Neural cell (in vitro differentiated cells): ENCODE results near the gene PRMT3.

Source experiments
- CTCF ChIP-seq: fragments of 450-650 bp; IDR thresholded peaks from 2 replicates; pipeline ENCODE4 v1.5.1; 2014; ENCODE audit warnings: antibody characterized with exemption, mild to moderate bottlenecking, moderate library complexity; ENCODE audit not compliant: poor library complexity, severe bottlenecking
- RAD21 ChIP-seq: fragments of 450-650 bp; conservative IDR thresholded peaks from 2 replicates; pipeline ENCODE4 v1.6.1; 2014; ENCODE audit warnings: antibody characterized with exemption, mild to moderate bottlenecking, moderate library complexity
- REST ChIP-seq: IDR thresholded peaks from 2 replicates; pipeline ENCODE4 v1.6.1; 2012; ENCODE audit warnings: borderline replicate concordance
- SMC3 ChIP-seq: fragments of 450-650 bp; conservative IDR thresholded peaks from 2 replicates; pipeline ENCODE4 v1.6.1; 2014; ENCODE audit warnings: antibody characterized with exemption, mild to moderate bottlenecking, moderate library complexity; ENCODE audit not compliant: poor library complexity
- TAF1 ChIP-seq: IDR thresholded peaks from 2 replicates; pipeline ENCODE4 v1.6.1; 2012; ENCODE audit warnings: low read depth

GRCh38 chr11:20388096-20389055 lies 860 bp downstream of the PRMT3 start:
- TF ChIP-seq CTCF (no peak), RAD21 (no peak), REST (no peak), TAF1 (no peak), SMC3 (no peak)
